GM12892 (cell line): ENCODE data around the gene WDR18.

Source experiments
- POLR2A ChIP-seq: IDR thresholded peaks from 2 replicates; pipeline ENCODE4 v1.6.1; 2011; ENCODE audit warnings: low read depth, low read length, control low read depth
- TAF1 ChIP-seq: IDR thresholded peaks from 2 replicates; pipeline ENCODE4 v1.6.1; 2011; ENCODE audit warnings: low read depth, mild to moderate bottlenecking, control low read depth, low read length, borderline replicate concordance

DNA sequence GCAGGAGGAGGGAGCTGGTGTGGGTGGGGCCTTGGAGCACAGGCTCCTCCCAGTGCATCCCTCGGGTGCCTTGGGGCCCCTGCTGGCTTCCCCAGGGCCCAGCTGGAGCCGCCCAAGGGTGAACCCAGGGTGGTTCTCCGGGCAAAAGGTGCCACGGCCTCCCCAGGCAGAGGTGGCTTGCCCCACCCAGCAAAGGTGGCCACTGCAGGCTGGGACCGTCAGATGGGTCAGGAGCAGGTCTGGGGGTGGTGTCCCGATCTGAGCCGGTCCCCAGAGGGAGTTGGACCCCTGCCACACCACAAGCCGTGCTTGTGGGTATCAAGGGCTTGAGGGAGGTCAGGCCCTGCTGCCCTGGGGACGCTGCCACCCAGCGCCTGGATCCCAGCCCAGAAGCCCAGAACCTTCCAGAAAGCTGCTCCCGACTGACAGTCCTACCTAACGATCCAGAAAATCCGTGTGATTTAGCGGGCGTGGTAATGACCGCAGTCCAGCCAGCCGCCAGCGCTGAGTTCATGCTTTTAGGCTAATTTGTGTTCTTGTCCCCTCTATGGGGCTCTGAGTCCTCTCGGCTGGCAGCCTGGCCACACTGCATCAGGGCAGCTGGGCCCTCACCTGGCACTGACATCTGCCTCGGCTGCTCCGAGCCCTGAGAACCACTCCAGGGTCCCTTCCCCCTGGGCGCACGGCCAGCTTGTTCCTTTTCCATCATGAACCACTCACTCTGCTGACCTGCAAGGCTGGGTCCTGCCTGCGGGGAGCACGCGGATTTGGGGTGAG is 11.1 kb downstream of the WDR18 start:
- TF ChIP-seq POLR2A (no peak), TAF1 (no peak)
